GM10248 (cell line): ENCODE results near the gene PLXNB2.

Source experiments
- CTCF ChIA-PET: fragments of 300-600 bp; sonication (Branson Sonifier 250); formaldehyde crosslinking; extraction: SDS; loops from one replicate; lab custom pipeline; 2021; ENCODE audit warnings: antibody characterized with exemption; lab: Yijun Ruan, JAX
- POLR2A ChIA-PET: fragments of 350-650 bp; sonication (Branson Sonifier 250); formaldehyde crosslinking; extraction: SDS; loops from one replicate; lab custom pipeline; 2020; ENCODE audit warnings: antibody characterized with exemption; lab: Yijun Ruan, JAX
- DNase-seq: peaks from one replicate; pipeline ENCODE4 v3.0.0; 2012; ENCODE audit errors: extremely low spot score
- CTCF ChIP-seq: IDR thresholded peaks from 2 replicates; pipeline ENCODE4 v1.5.1; 2012; ENCODE audit warnings: mild to moderate bottlenecking, low read depth; ENCODE audit errors: extremely low read depth, missing control alignments, control extremely low read depth

PLXNB2 gene

GRCh38 chr22:50306753-50307749 is at the start of gene PLXNB2:
Gene PLXNB2, minus strand, starts transcription at chr22:50307646. Its CDS starts 17,062 bp downstream, at chr22:50290584.
- POLR2A ChIA-PET, result interaction anchor here (0.6 kb wide), 1 partner anchor 107 kb away, joined by 4 read pairs; no protein-coding TSS in a partner anchor

GRCh38 chr22:50357222-50357621 is 49.8 kb upstream of the PLXNB2 start:
- ChIA-PET CTCF (interaction anchor here (1.6 kb wide), 1 partner anchor 15 kb away, joined by 4 read pairs; no protein-coding TSS in a partner anchor), POLR2A (no interaction called here)
- no peak for TF ChIP-seq CTCF
- no peak for DNase-seq

More at GRCh38 chr22:50306753-50307749, at the start of gene PLXNB2:
- CTCF ChIA-PET, result interaction anchor here (1.0 to 6.4 kb wide), 6 partner anchors 10 to 218 kb away, joined by 3 to 66 read pairs (median 4); partner anchors contain the start of genes DENND6B and SCO2
- peak; percentile 89 for DNase-seq
- TF ChIP-seq CTCF, result no peak

GRCh38 chr22:50356186-50356585 is 48.7 kb upstream of the PLXNB2 start:
- TF ChIP-seq CTCF, result no peak
- no peak for DNase-seq
- CTCF ChIA-PET, result interaction anchor here (0.7 kb wide), 1 partner anchor 113 kb away, joined by 3 read pairs; no protein-coding TSS in a partner anchor
- POLR2A ChIA-PET, result no interaction called here

GRCh38 chr22:50348058-50348457 is 40.6 kb upstream of the PLXNB2 start:
- POLR2A ChIA-PET, result no interaction called here

GRCh38 chr22:50347157-50347556 is 39.7 kb upstream of the PLXNB2 start:
- TF ChIP-seq CTCF, result no peak
- no peak for DNase-seq
- ChIA-PET POLR2A (no interaction called here), CTCF (interaction anchor here (0.6 kb wide), 1 partner anchor 141 kb away, joined by 3 read pairs; no protein-coding TSS in a partner anchor)

More at GRCh38 chr22:50348058-50348457, 40.6 kb upstream of the PLXNB2 start:
- TF ChIP-seq CTCF, result no peak
- DNase-seq, result no peak
- CTCF ChIA-PET, result interaction anchor here (0.6 to 1.2 kb wide), 2 partner anchors 107 to 141 kb away, joined by 3 to 4 read pairs; no protein-coding TSS in a partner anchor

GRCh38 chr22:50346470-50346869 is 39.0 kb upstream of the PLXNB2 start:
- ChIA-PET CTCF (no interaction called here), POLR2A (no interaction called here)
- no peak for TF ChIP-seq CTCF
- no peak for DNase-seq
